HG02840 (cell line): ENCODE measurements around the gene PAPPA2.

Experiments used
- ATAC-seq: cut with Tn5 transposase; IDR thresholded peaks from one replicate; pipeline ENCODE4 v1.9.1; 2021; ENCODE audit warnings: mild to moderate bottlenecking, moderate library complexity, moderate number of reproducible peaks; ENCODE audit not compliant: unreplicated experiment, low FRiP score

The PAPPA2 gene

DNA sequence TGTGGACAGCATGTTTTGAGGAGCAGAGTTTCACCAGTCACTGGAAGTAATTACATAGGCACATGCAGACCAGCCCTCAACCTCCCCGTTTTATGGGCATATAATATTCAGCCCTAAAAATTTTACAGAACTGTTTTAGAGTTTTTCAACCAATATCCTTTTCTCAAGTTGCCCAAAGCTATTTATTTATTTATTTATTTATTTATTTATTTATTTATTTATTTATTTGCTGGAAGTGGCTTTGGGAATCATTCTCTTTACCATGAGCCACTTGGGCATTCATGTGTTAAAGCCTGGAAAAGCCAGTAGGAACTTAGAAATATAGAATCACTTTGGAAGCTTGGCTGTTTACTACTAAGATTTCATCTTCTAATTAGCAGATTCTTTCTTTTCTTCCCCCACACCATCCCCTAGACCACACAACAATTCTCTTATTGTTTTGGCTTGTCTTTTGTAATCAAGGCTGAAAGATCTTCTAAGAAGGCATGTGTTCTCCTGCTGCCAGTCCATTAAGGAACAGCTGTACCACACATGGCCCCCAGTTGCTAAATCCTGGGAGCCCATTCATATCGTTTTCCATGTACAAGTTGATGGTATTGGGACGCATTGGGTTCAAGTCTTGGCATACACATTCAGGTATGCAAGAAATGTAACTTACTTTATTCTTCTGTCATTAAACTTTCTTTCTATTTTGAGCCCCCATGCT lies 220.0 kb downstream of the PAPPA2 start:
- ATAC-seq = no peak

DNA sequence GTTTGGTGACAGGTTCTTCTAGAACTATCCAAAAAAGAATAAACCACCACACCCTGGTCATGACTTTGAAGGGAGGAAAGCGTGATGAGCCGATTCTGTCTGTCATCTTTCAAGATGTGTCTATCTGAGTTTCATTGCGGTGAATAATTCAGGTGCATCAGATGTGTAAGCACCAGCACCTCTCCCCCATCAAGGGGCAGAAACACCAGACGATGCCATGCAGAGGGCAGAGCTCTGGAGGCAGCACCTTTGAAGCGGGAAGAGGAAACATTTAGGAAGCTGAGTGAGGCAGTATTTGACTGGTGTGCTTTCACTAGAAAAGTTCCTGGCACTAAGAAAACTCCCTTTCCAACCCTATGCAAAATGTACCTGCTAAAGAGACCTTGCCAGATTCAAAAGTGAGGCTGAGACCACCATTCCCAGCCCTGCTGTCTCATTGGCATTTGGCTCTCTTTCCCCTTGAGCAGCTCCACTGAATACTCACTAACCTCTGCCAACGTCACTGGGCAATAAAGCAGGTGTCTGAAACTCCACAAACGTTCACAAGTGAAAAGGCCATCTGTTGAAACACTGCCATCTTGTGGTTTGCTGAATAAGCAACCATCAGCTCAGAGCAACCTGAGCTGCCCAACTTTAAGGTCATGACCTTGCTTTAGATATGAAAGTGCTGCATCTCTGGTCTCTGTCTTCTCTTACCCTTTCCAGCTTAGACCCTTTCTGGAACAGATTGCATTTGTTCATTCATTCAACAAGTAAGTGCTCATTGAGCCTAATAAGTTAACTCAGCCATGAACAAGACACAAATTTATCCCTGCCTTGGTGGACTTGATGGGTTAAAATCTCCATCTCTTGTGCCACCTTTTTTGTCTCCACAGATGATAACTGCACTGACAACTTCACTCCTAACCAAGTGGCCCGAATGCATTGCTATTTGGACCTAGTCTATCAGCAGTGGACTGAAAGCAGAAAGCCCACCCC lies 228.6 kb downstream of the PAPPA2 start:
- ATAC-seq = no peak

- ATAC-seq = no peak
These were observed 229.5 kb downstream of the PAPPA2 start for GRCh38 chr1:176692431-176692830.

- no peak for ATAC-seq
These were observed 230.2 kb downstream of the PAPPA2 start for GRCh38 chr1:176692988-176693696.

- ATAC-seq = no peak
These were observed 230.8 kb downstream of the PAPPA2 start for GRCh38 chr1:176693697-176694329.

DNA sequence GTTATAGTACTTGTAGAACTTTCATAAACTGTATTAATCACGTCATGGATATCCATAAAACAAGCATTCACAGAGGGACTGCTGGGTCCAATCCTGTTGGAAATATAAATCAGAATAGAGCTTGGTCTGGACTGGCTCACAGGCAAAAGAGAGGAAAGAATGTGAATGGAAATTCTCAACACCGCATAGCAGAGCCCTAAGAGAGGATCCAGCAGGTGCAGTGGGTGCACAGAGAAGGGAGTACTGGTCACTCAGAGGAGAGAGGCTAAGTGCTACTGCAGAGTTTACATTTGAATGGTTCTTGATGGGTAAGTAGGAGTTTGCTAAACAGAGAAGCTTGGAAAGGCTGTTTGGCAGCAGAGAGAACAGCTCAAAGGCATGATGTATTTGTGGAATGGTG lies 231.7 kb downstream of the PAPPA2 start:
- no peak for ATAC-seq

DNA sequence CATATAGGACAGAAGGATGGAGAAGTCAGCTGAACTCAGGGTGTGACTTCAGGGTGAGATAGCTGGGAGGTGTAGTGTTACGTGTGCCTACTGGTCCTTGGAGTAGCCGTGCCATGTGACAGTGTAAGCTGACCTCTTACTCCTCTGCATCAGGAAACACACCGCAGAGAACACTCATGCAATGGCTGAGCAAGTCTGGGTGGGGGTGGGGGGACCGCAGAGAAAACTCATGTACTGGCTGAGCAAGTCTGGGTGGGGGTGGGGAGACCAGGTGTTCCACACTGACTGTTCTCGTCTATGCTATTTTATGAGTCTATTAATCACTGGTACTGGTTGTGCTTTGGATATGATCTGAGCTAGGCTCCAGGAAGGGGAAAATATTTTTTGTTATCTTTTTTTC lies 233.1 kb downstream of the PAPPA2 start:
- ATAC-seq = no peak

DNA sequence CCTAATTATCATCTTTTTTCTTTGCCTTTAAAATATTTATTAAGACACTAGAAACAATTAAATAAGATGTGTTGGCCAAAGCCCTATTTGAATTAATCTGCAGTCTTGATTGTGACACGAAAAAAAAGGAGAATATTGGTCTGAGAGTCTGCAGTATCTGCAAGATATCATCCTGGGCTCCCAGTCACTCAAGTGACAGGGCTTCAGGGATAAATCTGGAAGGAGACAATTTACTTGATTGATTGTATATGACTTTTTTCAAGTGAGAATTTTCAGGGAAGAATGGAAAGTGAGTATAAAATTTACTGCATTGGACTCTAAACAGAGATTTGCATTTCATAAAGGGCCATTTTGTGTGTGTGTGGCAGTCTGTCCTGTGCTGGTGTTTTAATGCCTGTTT lies 233.7 kb downstream of the PAPPA2 start:
- no peak for ATAC-seq

DNA sequence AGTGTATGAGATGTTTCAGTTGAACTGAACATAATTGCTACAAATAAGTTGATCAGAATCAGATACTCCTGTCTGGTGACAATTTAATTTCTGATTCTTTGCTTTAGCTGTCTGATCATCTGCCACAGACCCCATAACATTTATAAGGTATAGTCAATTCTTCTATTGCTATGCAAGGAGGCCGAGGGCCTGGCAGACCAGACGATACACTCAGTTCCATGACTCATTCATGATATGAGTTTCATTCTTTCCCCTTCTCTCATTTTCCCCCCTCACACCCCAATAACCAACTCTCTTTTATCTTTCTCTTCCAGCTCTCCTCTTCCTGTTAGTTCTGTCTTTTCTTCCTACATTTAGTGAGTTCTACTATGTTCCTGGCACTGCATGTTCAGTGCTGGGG lies 236.8 kb downstream of the PAPPA2 start:
- no peak for ATAC-seq

- no peak for ATAC-seq
These were observed 238.3 kb downstream of the PAPPA2 start for GRCh38 chr1:176701151-176701866.

GRCh38 chr1:176702901-176703300 lies 239.9 kb downstream of the PAPPA2 start:
- ATAC-seq = no peak

DNA sequence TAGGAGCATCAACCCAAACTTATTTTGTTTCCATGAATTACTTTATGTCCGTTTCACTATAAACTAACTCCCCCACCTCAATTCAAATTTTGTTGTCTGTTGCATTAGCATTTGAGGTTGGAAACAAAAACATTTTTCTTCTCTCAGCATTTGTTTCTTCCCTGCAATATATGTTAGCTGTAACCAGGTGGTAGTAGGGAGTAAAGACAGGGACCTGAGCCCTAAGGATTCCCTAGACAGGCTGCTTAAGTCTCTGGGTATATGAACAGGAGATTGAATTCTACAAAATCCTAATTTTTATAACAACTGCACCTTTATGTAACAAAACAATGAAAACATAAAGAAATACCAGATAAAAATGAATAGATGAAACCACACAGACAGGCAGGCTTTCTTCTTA lies 242.6 kb downstream of the PAPPA2 start:
- no peak for ATAC-seq

DNA sequence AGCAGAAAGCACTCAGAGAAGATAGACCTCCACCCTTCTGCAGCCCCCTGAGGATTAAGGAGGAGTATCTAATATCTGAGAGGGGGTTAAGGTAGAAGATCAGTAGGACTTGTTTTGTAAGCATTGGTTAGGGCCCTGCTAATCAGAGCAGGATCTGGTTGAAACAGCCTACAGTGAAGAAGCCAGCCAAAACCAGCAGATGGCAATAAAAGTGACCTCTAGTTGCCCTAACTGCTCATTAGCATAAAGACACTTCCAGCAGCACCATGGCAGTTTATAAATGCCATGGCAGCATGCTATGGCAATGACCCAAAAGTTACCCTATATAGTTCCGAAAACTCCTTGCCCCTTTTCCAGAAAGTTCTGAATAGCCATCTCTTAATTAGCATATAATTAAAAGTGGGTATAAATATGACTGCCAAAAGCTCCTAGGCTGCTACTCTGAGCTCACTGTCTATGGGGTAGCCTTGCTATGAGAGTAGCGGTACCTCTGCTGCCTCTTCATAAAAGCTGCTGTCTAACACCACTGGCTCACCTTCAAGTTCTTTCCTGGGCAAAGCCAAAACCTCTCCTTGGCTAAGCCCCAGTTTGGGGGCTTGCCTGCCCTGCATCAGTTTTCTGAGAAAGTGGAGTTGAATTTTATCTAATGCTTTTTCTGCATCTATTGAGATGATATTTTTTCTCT lies 254.2 kb downstream of the PAPPA2 start:
- ATAC-seq = no peak

DNA sequence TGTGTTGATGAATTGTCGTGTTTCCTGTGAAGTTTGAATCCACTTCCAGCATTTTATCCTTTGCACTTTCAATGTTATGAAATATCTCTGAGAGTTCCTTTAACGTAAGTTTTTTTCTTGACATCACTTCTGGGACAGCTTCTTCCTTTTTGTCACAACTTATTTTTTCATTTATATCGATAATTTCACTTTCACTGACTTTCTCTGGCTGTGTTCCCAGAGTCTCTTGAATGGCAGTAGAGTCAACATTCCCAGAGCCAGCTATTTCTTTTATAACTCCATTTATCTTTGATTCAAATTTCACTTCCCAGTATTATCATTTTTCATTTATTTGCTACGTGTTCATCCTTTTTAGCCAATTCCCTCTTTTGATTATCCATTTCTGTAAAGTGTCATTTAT lies 256.5 kb downstream of the PAPPA2 start:
- no peak for ATAC-seq

GRCh38 chr1:176720838-176721237 lies 257.9 kb downstream of the PAPPA2 start:
- no peak for ATAC-seq

DNA sequence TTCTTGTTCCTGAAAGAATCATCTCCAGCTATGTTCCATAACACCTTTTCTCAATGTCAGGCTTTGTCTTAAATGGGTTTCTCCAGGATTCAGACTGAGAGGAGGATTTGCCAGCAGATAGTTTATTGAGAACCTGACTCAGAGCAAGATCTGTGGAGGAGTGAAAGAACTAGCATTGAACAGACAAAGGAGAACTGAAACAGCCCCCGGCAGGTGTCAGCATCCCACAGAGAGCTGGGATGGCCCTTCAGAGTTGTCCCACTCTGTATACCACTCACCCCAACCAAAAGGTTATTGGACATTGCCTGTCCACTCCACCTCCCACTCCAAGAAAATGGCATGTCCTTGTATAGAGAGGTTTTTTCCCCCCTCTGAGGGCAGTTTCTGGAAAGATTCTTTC lies 270.7 kb downstream of the PAPPA2 start:
- no peak for ATAC-seq

DNA sequence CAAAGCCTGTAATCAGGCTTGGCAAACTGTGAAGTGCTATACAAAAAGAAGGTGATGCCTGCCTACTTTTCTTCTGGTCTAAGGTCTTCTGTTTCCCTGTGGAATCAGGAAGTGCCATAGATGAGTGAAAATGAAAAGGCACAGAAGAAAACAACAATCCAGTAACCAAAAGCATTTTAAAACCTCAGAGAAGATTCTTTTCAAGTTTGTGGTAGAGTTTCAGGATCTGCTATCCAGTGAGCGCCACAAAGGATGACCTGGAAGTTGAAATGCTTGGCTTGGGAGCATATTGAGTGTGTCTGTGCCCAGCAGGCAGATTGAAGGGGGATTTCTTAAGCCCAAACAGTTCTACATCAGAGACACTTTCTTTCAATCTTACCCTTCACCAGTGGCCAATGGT lies 272.2 kb downstream of the PAPPA2 start:
- no peak for ATAC-seq

- ATAC-seq = no peak
These were observed 273.0 kb downstream of the PAPPA2 start for GRCh38 chr1:176736015-176736414.

- ATAC-seq = no peak
These were observed 278.2 kb downstream of the PAPPA2 start for GRCh38 chr1:176741181-176741580.
